GM12878 (cell line): ENCODE data around the gene METTL13.

Experiments used
- CTCF ChIP-seq, 3 experiments: IDR thresholded peaks in 2 of 3; conservative IDR thresholded peaks in 1 of 3; 2 replicates each; pipeline ENCODE4 v1.5.1; 2011; ENCODE audit warnings: low read depth in 3 of 3, low read length in 3 of 3, mild to moderate bottlenecking in 3 of 3, control low read depth in 2 of 3, moderate library complexity in 2 of 3, inconsistent platforms in 1 of 3, mixed read lengths in 1 of 3; ENCODE audit not compliant: control insufficient read depth in 2 of 3, insufficient read depth in 1 of 3; ENCODE audit errors: extremely low read depth in 1 of 3
- EP300 ChIP-seq, 2 experiments: fragments of 150-350 bp in 1 of 2; IDR thresholded peaks; 2 replicates each; pipeline ENCODE4 v1.6.1; 2011 to 2012; ENCODE audit warnings: low read depth in 2 of 2, low read length in 2 of 2, borderline replicate concordance in 1 of 2, improper control_type of control experiment in 1 of 2, inconsistent platforms in 1 of 2; ENCODE audit not compliant: control insufficient read depth in 1 of 2
- ESRRA ChIP-seq: IDR thresholded peaks from 2 replicates; pipeline ENCODE4 v1.6.1; 2012; ENCODE audit warnings: mild to moderate bottlenecking, low read length, improper control_type of control experiment
- ETV6 ChIP-seq, 2 experiments: fragments of 450-650 bp in 1 of 2; IDR thresholded peaks in 1 of 2; conservative IDR thresholded peaks in 1 of 2; 2 replicates each; pipeline ENCODE4 v1.6.1; 2014; ENCODE audit warnings: antibody characterized with exemption in 1 of 2, borderline replicate concordance in 1 of 2, low read depth in 1 of 2, mild to moderate bottlenecking in 1 of 2, moderate library complexity in 1 of 2
- FOXK2 ChIP-seq: fragments of 450-650 bp; IDR thresholded peaks from 2 replicates; pipeline ENCODE4 v1.6.1; 2017; ENCODE audit warnings: mild to moderate bottlenecking, moderate library complexity
- FOXM1 ChIP-seq: IDR thresholded peaks from 2 replicates; pipeline ENCODE4 v1.6.1; 2012; ENCODE audit warnings: low read depth, mild to moderate bottlenecking, inconsistent platforms, low read length, moderate library complexity
- PAX5 ChIP-seq: IDR thresholded peaks from 2 replicates; pipeline ENCODE4 v1.6.1; 2011; ENCODE audit warnings: low read depth, low read length, borderline replicate concordance
- POLR2A ChIP-seq: IDR thresholded peaks from 2 replicates; pipeline ENCODE4 v1.6.1; 2011; ENCODE audit warnings: low read depth, mild to moderate bottlenecking, low read length
- POLR2AphosphoS2 ChIP-seq: IDR thresholded peaks from 2 replicates; pipeline ENCODE4 v1.6.1; 2011; ENCODE audit warnings: low read depth, mild to moderate bottlenecking, low read length, improper control_type of control experiment, moderate library complexity
- POLR2AphosphoS5 ChIP-seq: IDR thresholded peaks from 2 replicates; pipeline ENCODE4 v1.6.1; 2011; ENCODE audit warnings: mild to moderate bottlenecking, low read length, inconsistent platforms
- SPI1 ChIP-seq: IDR thresholded peaks from 2 replicates; pipeline ENCODE4 v1.6.1; 2011; ENCODE audit warnings: low read depth, mild to moderate bottlenecking, low read length, moderate library complexity, borderline replicate concordance; ENCODE audit not compliant: insufficient read depth
- TCF3 ChIP-seq: IDR thresholded peaks from 2 replicates; pipeline ENCODE4 v1.6.1; 2012; ENCODE audit warnings: low read depth, mild to moderate bottlenecking, low read length, borderline replicate concordance; ENCODE audit not compliant: insufficient read depth
- TF ChIP-seq, protein P1 (sequence below): IDR thresholded peaks from 2 replicates; pipeline ENCODE4 v1.6.1; 2011; ENCODE audit warnings: mild to moderate bottlenecking, low read depth, low read length, moderate library complexity; ENCODE audit not compliant: insufficient replicate concordance
- TF ChIP-seq, protein P2 (sequence below): IDR thresholded peaks from 2 replicates; pipeline ENCODE4 v1.6.1; 2011; ENCODE audit warnings: low read depth, low read length, improper control_type of control experiment, borderline replicate concordance

GRCh38 chr1:171754971-171755370 is 26.5 kb upstream of the METTL13 start:
- TF ChIP-seq POLR2A (no peak), ESRRA (no peak), CTCF (IDR thresholded peaks at IDR 0.05 in 2 of 3, conservative IDR thresholded peaks at IDR 0.05 in 1 of 3; ENCODE audit: control insufficient read depth in 2 of 3, extremely low read depth in 1 of 3, insufficient read depth in 1 of 3, low read depth in 3 of 3, low read length in 3 of 3) (no peak), FOXM1 (no peak), EP300 (IDR thresholded peaks at IDR 0.05; ENCODE audit: borderline replicate concordance in 1 of 2, control insufficient read depth in 1 of 2, low read depth in 2 of 2, low read length in 2 of 2) (no peak), FOXK2 (no peak), ETV6 (conservative IDR thresholded peaks at IDR 0.05 in 1 of 2, IDR thresholded peaks at IDR 0.05 in 1 of 2; ENCODE audit: borderline replicate concordance in 1 of 2, low read depth in 1 of 2) (no peak), PAX5 (no peak), TCF3 (no peak), POLR2AphosphoS2 (no peak), POLR2AphosphoS5 (no peak), SPI1 (no peak)
- TF ChIP-seq, protein P1, sequence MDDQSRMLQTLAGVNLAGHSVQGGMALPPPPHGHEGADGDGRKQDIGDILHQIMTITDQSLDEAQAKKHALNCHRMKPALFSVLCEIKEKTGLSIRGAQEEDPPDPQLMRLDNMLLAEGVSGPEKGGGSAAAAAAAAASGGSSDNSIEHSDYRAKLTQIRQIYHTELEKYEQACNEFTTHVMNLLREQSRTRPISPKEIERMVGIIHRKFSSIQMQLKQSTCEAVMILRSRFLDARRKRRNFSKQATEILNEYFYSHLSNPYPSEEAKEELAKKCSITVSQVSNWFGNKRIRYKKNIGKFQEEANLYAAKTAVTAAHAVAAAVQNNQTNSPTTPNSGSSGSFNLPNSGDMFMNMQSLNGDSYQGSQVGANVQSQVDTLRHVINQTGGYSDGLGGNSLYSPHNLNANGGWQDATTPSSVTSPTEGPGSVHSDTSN: no peak
- TF ChIP-seq, protein P2, sequence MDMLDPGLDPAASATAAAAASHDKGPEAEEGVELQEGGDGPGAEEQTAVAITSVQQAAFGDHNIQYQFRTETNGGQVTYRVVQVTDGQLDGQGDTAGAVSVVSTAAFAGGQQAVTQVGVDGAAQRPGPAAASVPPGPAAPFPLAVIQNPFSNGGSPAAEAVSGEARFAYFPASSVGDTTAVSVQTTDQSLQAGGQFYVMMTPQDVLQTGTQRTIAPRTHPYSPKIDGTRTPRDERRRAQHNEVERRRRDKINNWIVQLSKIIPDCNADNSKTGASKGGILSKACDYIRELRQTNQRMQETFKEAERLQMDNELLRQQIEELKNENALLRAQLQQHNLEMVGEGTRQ: no peak
